Measurements from ENCODE around the gene FXYD4.
"Not testable (repeated sequence)": the region's sequence is repeated elsewhere in the genome, so short reads cannot be mapped to it uniquely, and the experiment has no call there.

The FXYD4 gene

GRCh38 chr10:43371418-43371817 lies at the start of gene FXYD4:
Gene FXYD4 (plus strand): TSS chr10:43371636. CDS start chr10:43373747, 2,111 bp downstream.
- DNase-seq, result no peak

DNA sequence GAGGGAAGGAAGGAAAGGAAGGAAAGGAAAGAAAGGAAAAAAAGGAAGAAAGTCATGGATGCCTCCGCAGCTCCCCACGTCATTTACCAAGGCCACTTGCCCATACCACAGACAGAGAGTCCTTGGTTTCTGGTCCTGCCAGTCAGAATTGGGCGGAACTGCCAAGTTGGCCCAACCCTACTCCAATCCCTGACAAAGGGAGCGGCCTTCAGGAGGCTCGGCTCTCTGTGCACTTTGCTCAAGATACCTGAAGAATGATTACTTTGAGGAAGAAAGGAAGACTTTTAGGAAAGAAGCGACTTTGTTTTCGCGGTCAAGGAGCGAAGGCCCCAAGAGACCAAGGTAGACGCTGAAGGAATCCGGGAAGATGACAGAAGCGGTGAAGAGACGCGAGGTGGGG lies 49.1 kb upstream of the FXYD4 start:
- no peak for DNase-seq

DNA sequence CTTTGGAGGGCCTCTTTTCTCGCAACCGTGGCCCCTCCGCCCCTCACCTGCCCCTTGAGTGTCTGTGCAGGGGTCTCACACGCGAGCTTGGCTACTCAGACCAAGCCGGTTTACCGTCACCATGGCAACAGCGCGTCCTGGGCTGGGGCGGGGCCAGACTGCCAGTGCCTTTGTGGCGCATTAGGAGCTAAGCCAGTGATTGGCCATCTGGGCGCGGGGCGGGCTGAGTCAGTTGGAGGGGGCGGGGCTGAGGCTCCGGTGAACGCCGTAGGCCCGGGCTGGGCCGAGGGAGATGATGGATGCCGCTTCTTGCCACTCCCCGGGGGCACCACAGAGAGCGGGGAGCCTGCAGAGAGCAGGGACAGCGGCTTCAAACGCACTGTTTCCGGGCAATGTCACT lies 48.7 kb upstream of the FXYD4 start:
- no peak for DNase-seq

- DNase-seq, result no peak
These were observed 48.2 kb upstream of the FXYD4 start for GRCh38 chr10:43323245-43323644.

DNA sequence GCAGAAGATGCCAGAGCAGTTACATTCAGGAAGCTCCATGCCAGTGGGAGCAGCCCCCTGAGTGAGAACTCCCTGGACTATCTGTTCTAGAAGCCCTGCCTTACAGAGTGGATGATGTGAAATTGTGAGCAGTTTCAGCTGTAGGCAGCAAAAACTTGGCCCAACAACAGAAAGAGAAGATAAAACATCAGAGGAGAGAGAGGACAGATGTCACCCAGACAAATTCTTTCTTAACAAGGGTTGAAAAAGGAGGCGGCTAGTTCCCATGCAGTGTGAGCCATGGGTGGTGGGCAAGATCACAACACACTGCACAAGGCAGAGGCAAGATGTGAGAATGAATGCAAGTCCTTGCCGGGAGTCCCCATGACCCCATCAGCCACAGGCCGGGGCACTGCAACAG lies 46.6 kb upstream of the FXYD4 start:
- no peak for DNase-seq

- no peak for DNase-seq
These were observed 44.3 kb upstream of the FXYD4 start for GRCh38 chr10:43327171-43327570.

GRCh38 chr10:43327986-43328385 lies 43.5 kb upstream of the FXYD4 start:
- no peak for DNase-seq

- not testable (repeated sequence) for DNase-seq
These were observed 42.6 kb upstream of the FXYD4 start for GRCh38 chr10:43328810-43329209.

GRCh38 chr10:43329246-43329885 lies 42.1 kb upstream of the FXYD4 start:
- DNase-seq, result not testable (repeated sequence)

DNA sequence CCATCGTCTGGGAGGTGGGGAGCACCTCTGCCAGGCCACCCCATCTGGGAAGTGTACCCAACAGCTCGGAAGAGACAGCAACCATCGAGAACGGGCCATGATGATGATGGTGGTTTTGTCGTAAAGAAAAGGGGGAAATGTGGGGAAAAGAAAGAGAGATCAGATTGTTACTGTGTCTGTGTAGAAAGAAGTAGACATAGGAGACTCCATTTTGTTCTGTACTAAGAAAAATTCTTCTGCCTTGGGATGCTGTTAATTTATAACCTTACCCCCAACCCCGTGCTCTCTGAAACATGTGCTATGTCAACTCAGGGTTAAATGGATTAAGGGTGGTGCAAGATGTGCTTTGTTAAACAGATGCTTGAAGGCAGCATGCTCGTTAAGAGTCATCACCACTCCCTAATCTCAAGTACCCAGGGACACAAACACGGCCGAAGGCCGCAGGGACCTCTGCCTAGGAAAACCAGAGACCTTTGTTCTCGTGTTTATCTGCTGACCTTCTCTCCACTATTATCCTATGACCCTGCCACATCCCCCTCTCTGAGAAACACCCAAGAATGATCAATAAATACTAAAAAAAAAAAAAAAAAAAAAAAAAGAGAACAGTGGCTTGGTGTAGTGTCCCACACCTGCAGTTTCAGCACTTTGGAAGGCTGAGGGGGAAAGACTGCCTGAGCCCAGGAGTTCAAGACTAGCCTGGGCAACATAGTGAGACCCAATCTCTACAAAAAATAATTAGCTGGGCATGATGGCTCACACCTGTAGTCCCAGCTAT lies 41.2 kb upstream of the FXYD4 start:
- DNase-seq, result not testable (repeated sequence)

GRCh38 chr10:43330824-43331127 lies 40.7 kb upstream of the FXYD4 start:
- not testable (repeated sequence) for DNase-seq

- no peak for DNase-seq
These were observed 37.8 kb upstream of the FXYD4 start for GRCh38 chr10:43333653-43334052.

DNA sequence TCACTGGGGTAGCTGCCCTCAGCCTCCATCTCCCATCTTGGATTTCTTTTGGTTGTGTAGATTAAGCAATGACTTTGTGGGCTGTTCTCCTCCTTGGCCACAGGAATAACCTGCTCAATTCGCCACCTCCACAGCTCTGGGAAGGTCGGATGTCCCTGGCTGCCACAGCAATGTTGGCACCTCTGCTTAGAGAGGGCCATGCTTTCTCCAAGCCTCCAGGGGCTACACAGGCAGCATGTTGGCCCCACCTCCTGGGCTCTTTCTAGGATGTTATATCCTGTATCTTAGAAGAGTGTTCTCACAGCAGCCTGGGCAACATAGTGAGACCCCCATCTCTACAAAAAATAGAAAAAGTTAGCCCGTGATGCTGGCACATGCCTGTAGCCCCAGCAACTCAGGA lies 35.4 kb upstream of the FXYD4 start:
- no peak for DNase-seq

- DNase-seq, result no peak
These were observed 34.7 kb upstream of the FXYD4 start for GRCh38 chr10:43336641-43337318.

DNA sequence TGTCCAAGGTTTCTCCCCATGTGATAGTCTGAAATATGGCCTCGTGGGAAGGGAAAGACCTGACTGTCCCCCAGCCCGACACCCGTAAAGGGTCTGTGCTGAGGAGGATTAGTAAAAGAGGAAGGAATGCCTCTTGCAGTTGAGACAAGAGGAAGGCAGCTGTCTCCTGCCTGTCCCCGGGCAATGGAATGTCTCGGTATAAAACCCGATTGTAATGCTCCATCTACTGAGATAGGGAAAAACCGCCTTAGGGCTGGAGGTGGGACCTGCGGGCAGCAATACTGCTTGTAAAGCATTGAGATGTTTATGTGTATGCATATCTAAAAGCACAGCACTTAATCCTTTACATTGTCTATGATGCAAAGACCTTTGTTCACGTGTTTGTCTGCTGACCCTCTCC lies 33.9 kb upstream of the FXYD4 start:
- not testable (repeated sequence) for DNase-seq

GRCh38 chr10:43338117-43338516 lies 33.3 kb upstream of the FXYD4 start:
- no peak for DNase-seq

DNA sequence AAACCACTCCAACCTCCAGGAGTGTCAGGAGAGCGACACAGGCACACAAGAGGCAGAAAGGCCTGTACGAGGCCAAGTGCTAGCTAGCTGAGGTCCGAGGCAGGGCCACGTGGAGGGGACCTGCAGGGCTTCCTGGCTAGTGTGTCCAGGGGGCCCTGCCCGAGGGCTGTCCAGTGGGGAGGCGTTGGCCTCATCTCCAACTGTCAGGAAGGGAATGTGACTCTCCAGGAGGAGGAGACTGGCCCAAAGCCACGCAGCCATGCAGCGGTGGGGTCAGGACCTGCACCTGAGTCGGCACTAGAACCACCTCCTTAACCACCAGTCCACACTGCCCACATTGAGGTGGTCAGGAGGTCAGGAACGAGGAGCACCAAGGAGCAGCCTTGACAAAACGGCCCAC lies 32.3 kb upstream of the FXYD4 start:
- DNase-seq, result no peak

GRCh38 chr10:43340101-43340500 lies 31.3 kb upstream of the FXYD4 start:
- no peak for DNase-seq

GRCh38 chr10:43340619-43341018 lies 30.8 kb upstream of the FXYD4 start:
- DNase-seq, result no peak

- no peak for DNase-seq
These were observed 30.0 kb upstream of the FXYD4 start for GRCh38 chr10:43341450-43341849.

DNA sequence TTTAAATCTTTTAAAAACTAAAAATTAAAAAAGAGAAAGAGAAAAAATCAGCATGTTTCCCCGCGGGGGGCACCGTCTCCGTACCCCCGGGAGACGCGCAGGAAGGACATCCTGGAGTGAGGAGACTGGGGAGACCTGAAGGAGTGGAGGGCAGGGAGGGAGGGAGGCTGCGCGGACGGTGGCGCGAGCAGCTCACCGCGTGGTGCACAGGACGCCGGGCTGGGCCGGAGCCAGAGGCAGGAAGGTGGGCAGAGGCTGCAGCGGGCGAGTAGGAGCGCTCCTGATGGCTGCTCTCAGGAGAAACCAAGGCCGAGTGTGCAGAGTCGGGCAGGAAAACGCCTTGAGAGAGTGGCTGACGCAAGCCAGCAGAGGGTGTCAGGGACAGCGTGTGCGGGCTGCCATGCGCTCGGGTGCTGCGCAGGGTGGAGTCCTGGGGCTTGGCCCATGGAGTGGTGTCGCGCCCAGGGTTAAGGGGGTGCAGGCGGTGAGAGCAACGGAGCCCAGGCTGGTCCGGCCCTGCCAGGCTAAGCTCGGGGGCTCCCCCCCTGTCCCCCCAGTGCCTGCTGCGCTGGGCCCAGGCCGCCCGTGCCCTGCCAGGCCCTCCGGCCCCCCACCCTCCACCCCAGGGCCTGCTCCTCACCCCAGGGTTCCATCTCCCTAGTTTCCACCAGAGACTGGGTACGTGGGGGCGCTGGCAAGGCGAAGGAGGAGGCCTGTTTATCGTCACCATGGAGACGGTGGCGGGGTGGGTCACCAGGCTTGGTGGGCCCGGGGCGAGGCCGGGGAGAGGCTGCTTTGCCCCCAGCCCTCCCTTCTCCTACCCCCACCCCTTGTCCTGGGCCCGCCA lies 28.9 kb upstream of the FXYD4 start:
- no peak for DNase-seq

DNA sequence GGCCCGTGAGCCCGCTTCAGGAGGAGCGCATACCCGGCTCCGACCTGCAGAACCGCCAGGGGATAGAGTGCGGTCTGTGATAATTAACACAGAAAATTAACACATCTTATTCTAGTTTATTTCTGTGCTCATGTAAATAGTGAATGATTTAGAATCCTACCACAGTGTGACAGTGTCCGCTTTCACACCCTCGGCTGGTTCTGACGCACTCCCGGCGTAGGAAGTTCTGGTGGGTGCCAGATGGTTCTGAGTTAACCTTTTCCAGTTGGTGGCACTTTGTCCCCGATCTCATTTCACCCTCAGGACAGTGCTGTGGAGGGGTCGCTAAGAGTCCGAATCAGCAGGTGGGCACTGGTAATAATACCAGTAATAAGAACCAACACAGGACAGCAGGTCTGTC lies 28.3 kb upstream of the FXYD4 start:
- no peak for DNase-seq

- DNase-seq, result no peak
These were observed 27.4 kb upstream of the FXYD4 start for GRCh38 chr10:43344051-43344450.

Measured in COR-L47 (cell line).